Adrenal gland (tissue), 5 donors: ENCODE measurements around the gene DYRK3.

Experiments
- POLR2A ChIP-seq, 2 donors: fragments of 450-650 bp; IDR thresholded peaks; one replicate each; pipeline ENCODE4 v1.6.1; 2017; ENCODE audit warnings: antibody characterized with exemption in 2 of 2, mild to moderate bottlenecking in 2 of 2, moderate library complexity in 1 of 2
- TF ChIP-seq, protein P1 (sequence below), 6 experiments: fragments of 450-650 bp in 4 of 6; fragments of 200-600 bp in 2 of 6; sonication (generic) in 1 of 6; IDR thresholded peaks; 1 replicate in 5 of 6; 2 replicates in 1 of 6; pipeline versions ENCODE4 v1.5.1 to v1.8.0; 2016 to 2021; ENCODE audit warnings: antibody characterized with exemption in 6 of 6, mild to moderate bottlenecking in 2 of 6, moderate library complexity in 1 of 6
- donor health status: DM: no; HTN: no; CAD: no.

DNA sequence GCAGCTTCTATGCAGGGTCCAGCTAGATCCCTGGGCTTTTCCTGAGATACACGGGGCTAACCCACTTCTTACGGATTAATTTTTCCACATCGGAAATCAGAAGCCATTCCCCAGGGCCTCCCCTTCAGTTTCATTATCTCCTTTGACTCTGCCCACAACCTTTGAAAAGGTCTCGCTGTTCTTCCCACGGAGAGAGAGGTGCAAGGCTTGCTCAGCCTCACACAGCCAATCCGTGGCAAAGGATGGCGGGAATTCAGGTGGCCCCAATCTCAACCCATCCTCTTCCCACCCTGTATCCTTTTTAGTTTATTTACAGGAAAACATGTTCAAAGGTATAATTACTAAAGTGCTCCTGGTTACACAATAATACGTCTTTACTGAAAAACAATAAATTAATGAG lies 48.7 kb downstream of the DYRK3 start:
- TF ChIP-seq POLR2A (IDR thresholded peaks at IDR 0.05), result no peak
- TF ChIP-seq, protein P1, sequence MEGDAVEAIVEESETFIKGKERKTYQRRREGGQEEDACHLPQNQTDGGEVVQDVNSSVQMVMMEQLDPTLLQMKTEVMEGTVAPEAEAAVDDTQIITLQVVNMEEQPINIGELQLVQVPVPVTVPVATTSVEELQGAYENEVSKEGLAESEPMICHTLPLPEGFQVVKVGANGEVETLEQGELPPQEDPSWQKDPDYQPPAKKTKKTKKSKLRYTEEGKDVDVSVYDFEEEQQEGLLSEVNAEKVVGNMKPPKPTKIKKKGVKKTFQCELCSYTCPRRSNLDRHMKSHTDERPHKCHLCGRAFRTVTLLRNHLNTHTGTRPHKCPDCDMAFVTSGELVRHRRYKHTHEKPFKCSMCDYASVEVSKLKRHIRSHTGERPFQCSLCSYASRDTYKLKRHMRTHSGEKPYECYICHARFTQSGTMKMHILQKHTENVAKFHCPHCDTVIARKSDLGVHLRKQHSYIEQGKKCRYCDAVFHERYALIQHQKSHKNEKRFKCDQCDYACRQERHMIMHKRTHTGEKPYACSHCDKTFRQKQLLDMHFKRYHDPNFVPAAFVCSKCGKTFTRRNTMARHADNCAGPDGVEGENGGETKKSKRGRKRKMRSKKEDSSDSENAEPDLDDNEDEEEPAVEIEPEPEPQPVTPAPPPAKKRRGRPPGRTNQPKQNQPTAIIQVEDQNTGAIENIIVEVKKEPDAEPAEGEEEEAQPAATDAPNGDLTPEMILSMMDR (IDR thresholded peaks at IDR 0.05), result no peak
